Ureter (tissue), 1 donor: ENCODE data around the gene CNGB1. TPM values are rescaled to one million over a fixed set of nuclear protein-coding genes. Genes with fewer than 3 reads are reported as not detected.
"Not testable (repeated sequence)": the region's sequence is repeated elsewhere in the genome, so short reads cannot be mapped to it uniquely, and the experiment has no call there.

Experiments used
- DNase-seq: peaks from one replicate; pipeline ENCODE4 v3.0.0-alpha.2; 2020; ENCODE audit warnings: low spot score
- total RNA-seq: library from RNA; stranded (reverse); gene quantifications from one replicate; pipeline ENCODE4 v1.2.4, GENCODE V29; 2023
- donor health status: DM: yes; HTN: yes; CAD: no.

CNGB1 gene
- total RNA-seq, 1 donor from 2014 or later, result 1.5 TPM

- DNase-seq, result no peak
These were observed 26.2 kb upstream of the CNGB1 start for GRCh38 chr16:57997176-57997527.

GRCh38 chr16:57996406-57997175 lies 25.7 kb upstream of the CNGB1 start:
- no peak for DNase-seq

- DNase-seq, result no peak
These were observed 24.9 kb upstream of the CNGB1 start for GRCh38 chr16:57995721-57996405.

GRCh38 chr16:57994778-57995177 lies 23.9 kb upstream of the CNGB1 start:
- DNase-seq, result peak; percentile 74

GRCh38 chr16:57994361-57994760 lies 23.4 kb upstream of the CNGB1 start:
- DNase-seq, result no peak

- DNase-seq, result no peak
These were observed 23.0 kb upstream of the CNGB1 start for GRCh38 chr16:57993897-57994296.

GRCh38 chr16:57993438-57993837 lies 22.5 kb upstream of the CNGB1 start:
- DNase-seq, result peak; percentile 84

- DNase-seq, result no peak
These were observed 21.2 kb upstream of the CNGB1 start for GRCh38 chr16:57992084-57992483.

GRCh38 chr16:57991551-57992059 lies 20.7 kb upstream of the CNGB1 start:
- no peak for DNase-seq

GRCh38 chr16:57988929-57989328 lies 18.0 kb upstream of the CNGB1 start:
- peak; percentile 88 for DNase-seq

GRCh38 chr16:57987441-57988177 lies 16.7 kb upstream of the CNGB1 start:
- DNase-seq, result no peak

GRCh38 chr16:57986196-57986595 lies 15.3 kb upstream of the CNGB1 start:
- no peak for DNase-seq

- peak; percentile 46 for DNase-seq
These were observed 14.6 kb upstream of the CNGB1 start for GRCh38 chr16:57985204-57986181.

- DNase-seq, result peak; percentile 93
These were observed 13.7 kb upstream of the CNGB1 start for GRCh38 chr16:57984443-57985203.

GRCh38 chr16:57982385-57982784 lies 11.5 kb upstream of the CNGB1 start:
- DNase-seq, result no peak

- DNase-seq, result no peak
These were observed 10.7 kb upstream of the CNGB1 start for GRCh38 chr16:57981636-57982035.

- no peak for DNase-seq
These were observed 8.2 kb upstream of the CNGB1 start for GRCh38 chr16:57979006-57979585.

GRCh38 chr16:57978070-57978465 lies 7.1 kb upstream of the CNGB1 start:
- DNase-seq, result not testable (repeated sequence)

- no peak for DNase-seq
These were observed 6.6 kb upstream of the CNGB1 start for GRCh38 chr16:57977418-57978069.
